IPS-15b (cell line): ENCODE measurements around the gene SCFD2.

Experiments used
- H3K27me3 ChIP-seq: one replicate; pipeline ENCODE4 v1.6.1; 2013; ENCODE audit warnings: low read length; ENCODE audit not compliant: control insufficient read depth, insufficient read depth
- H3K36me3 ChIP-seq: one replicate; pipeline ENCODE4 v1.6.1; 2013; ENCODE audit warnings: low read length; ENCODE audit not compliant: control insufficient read depth, insufficient read depth
- H3K4me1 ChIP-seq: one replicate; pipeline ENCODE4 v1.6.1; 2013; ENCODE audit warnings: mild to moderate bottlenecking, low read length; ENCODE audit not compliant: control insufficient read depth, insufficient read depth
- H3K4me3 ChIP-seq: one replicate; pipeline ENCODE4 v1.5.1; 2013; ENCODE audit warnings: low read depth, low read length
- H3K9ac ChIP-seq: one replicate; pipeline ENCODE4 v1.6.1; 2013; ENCODE audit warnings: low read depth, mild to moderate bottlenecking, low read length
- H3K9me3 ChIP-seq: one replicate; pipeline ENCODE4 v1.6.1; 2013; ENCODE audit warnings: mild to moderate bottlenecking, low read length; ENCODE audit not compliant: control insufficient read depth, insufficient read depth

The SCFD2 gene

DNA sequence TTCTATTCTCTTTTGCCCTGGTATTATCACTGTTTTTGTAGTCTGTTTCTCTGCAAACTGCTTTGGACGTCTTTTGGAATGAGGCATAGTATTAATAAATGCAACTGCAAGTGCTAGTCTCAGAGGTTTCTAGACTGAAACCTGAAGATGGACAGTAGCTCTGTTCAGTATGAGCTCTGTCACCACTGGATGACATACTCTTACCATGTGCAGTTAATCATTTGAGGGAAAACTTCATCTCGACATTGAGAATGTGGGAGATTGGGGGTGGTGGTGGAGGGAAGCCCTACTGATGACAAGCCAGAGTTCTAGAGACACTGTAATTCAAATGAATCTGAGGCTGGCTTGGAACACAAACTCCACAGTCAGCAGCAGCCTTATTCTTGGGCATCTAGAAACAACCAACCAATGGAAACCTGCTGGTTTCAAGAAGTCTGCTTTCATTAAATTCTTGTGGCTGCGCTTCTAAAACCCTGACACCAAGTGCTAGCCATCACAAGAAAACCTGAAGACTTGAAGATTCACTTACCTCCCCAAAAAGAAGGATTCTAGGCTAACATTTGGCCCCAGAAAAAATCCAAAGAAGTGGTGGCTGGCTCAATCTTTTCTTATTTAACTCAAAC is 342.1 kb downstream of the SCFD2 start:
- Histone ChIP-seq H3K9ac (no peak overlapping the region), H3K9me3 (no peaks in the 10 kb centered on the region), H3K4me1 (no peaks in the 10 kb centered on the region), H3K36me3 (no peaks in the 10 kb centered on the region), H3K27me3 (no peaks in the 10 kb centered on the region), H3K4me3 (no peak overlapping the region)

DNA sequence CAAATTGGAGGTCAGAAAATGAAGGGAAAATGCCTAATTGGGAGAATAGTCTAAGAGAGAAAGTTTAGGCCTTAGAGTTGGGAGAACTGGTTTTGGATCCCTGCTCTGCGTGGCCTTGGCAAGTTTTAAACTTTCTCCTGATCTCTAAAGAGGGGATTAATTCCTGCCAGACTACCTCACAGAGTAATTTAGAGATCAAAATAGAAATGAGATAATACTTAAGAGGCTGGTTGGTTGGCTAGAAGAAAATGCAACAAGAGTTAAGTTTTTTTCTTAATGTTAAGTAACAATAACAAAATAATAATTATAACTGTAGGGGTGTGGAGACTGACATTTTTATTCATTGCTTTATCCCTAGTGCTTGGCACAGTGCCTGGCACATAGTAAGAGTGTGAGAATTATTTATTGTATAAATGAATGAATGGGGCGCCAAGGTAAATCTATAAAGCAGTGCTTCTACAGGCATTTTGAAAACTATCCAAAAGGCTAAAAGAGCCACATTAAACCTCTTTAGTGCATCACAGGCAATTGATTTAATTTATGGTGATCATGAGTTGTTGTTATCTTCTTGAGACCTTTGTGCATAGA is 343.3 kb downstream of the SCFD2 start:
- H3K36me3 ChIP-seq: no peaks in the 10 kb centered on the region
- H3K4me1 ChIP-seq: no peaks in the 10 kb centered on the region
- H3K9me3 ChIP-seq: no peaks in the 10 kb centered on the region
- no peaks in the 10 kb centered on the region for H3K27me3 ChIP-seq
- no peak overlapping the region for H3K4me3 ChIP-seq
- H3K9ac ChIP-seq: no peak overlapping the region

DNA sequence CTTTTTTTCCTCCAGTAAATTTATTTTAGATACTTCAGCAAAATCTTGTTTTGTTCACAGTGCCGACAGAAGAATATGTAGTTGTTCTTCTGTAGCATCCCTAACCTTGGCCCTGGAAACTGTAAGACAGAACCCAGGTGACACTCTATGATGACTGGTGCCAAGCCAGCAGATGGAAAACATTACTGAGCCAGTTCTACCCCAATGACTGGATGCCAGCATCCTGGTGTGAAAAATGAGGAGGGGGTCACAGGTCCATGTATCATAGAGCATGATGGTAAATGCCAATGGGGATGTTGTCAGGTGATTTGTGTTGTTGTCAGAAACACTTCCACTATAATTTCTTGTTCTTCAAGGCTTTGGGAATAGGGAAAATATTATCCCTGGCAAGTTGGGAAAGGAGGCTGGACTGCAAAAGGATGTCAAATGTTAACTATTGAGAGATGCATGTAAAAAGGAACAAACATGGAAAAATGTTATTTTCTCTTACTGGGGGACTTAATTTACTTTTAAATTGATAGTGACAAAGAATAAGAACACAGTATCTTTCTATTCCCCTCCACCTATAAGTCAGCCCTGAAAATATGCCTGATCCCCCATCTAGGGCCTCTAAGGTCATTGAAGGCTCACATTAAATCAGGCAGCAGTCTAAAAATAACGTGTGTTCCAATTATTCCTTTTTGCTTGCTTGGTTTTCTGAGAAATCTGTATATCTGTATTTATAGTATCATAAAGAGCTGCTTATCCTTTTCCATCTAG is 343.9 kb downstream of the SCFD2 start:
- no peaks in the 10 kb centered on the region for H3K9me3 ChIP-seq
- H3K36me3 ChIP-seq: no peaks in the 10 kb centered on the region
- no peaks in the 10 kb centered on the region for H3K27me3 ChIP-seq
- no peak overlapping the region for H3K9ac ChIP-seq
- no peak overlapping the region for H3K4me3 ChIP-seq
- H3K4me1 ChIP-seq: no peaks in the 10 kb centered on the region

DNA sequence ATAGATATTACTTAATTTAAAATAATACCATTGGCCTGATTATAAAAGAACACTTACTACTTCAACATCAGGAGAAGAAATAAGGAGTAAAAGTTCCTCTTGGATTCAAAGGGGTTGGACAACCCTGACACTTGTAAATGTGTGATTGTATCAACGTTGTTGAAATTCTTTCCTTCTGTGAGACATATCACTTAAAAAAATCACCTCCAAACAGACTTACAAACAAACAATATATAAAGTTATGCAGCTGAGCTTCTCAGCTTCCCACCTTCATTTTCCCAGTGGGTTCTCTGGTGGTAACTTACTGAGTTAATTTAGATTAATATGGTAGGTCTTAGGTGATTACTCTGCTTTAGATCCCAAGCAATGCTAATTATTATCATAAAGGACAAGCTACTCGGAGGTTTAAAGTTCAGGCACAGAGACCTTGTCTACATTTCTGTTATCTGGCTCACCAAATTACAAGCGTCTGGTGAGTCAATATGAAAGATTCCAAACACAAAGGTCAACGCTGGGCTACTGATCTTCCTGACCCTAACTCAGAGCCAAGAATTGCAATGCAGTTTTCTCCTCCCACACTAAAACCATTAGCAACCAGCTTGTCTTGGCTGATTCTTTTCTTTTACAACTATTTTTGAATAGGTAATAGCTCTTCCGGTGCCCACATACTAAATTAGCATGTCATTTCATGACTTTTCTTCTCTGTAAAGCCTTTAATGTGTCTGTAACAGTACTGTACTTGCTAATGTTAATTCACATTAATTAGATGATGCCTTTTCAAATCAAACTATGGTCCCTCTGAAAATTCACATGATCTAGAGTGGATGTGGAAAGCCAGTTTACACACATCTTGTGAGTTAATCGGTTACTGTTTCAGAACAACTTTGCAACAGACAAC is 346.1 kb downstream of the SCFD2 start:
- no peaks in the 10 kb centered on the region for H3K36me3 ChIP-seq
- H3K9me3 ChIP-seq: no peaks in the 10 kb centered on the region
- H3K9ac ChIP-seq: no peak overlapping the region
- no peaks in the 10 kb centered on the region for H3K4me1 ChIP-seq
- H3K4me3 ChIP-seq: no peak overlapping the region
- H3K27me3 ChIP-seq: no peaks in the 10 kb centered on the region

- no peaks in the 10 kb centered on the region for H3K4me1 ChIP-seq
- no peaks in the 10 kb centered on the region for H3K36me3 ChIP-seq
- no peak overlapping the region for H3K4me3 ChIP-seq
- H3K27me3 ChIP-seq: no peaks in the 10 kb centered on the region
- no peaks in the 10 kb centered on the region for H3K9me3 ChIP-seq
- H3K9ac ChIP-seq: no peak overlapping the region
Observed at GRCh38 chr4:53018471-53018870, 347.4 kb downstream of the SCFD2 start.

GRCh38 chr4:53016099-53016820 is 349.6 kb downstream of the SCFD2 start:
- H3K4me3 ChIP-seq: no peak overlapping the region
- no peaks in the 10 kb centered on the region for H3K4me1 ChIP-seq
- no peaks in the 10 kb centered on the region for H3K27me3 ChIP-seq
- no peaks in the 10 kb centered on the region for H3K9me3 ChIP-seq
- no peaks in the 10 kb centered on the region for H3K36me3 ChIP-seq
- H3K9ac ChIP-seq: no peak overlapping the region

GRCh38 chr4:53015681-53016080 is 350.2 kb downstream of the SCFD2 start:
- no peaks in the 10 kb centered on the region for H3K9me3 ChIP-seq
- no peaks in the 10 kb centered on the region for H3K27me3 ChIP-seq
- H3K36me3 ChIP-seq: no peaks in the 10 kb centered on the region
- H3K4me3 ChIP-seq: no peak overlapping the region
- H3K4me1 ChIP-seq: no peaks in the 10 kb centered on the region
- no peak overlapping the region for H3K9ac ChIP-seq

- no peaks in the 10 kb centered on the region for H3K4me1 ChIP-seq
- no peaks in the 10 kb centered on the region for H3K36me3 ChIP-seq
- H3K4me3 ChIP-seq: no peak overlapping the region
- H3K27me3 ChIP-seq: no peaks in the 10 kb centered on the region
- H3K9me3 ChIP-seq: no peaks in the 10 kb centered on the region
- no peak overlapping the region for H3K9ac ChIP-seq
Observed at GRCh38 chr4:53014881-53015280, 351.0 kb downstream of the SCFD2 start.

DNA sequence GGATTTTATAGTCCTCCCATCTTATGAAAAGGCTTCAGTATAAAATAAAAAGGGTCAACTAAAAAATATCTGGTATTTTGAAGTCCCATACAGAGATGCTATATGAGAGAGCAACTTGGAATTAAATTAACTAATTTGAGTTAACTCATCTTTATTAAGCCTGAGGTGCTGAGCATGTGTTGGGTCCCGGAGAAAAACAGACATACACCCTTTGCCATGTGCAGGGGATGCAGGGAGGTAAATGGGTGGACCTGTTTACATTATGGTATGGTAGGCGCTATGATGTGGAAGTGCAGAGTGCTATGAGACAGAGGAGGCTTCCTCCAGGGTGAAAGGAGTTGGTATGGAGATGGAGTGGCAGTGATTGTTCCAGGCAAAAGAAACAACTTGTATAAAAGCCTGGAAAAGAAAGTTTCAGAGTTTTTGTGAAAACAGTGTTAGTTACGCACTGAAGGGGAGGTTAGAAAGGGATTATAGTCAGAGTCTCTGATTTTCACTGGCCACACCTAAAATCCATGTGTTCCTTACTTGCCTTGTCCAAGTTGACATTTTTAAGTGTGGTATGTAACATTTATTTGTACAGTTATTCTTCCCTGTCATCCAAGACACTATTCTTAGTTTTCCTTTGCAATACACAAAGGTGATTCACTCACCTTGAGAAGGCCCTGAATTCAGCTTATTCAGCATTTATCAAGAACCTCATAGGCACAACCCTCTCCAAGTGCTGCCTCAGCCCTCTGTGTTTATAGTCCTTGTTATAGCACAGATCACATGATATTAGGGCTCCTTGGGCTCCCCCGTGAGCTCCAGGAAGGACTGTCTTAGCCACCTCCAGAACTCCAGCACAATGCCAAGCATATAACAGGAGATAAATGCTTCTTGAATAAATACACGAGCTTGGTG is 351.7 kb downstream of the SCFD2 start:
- Histone ChIP-seq H3K9ac (no peak overlapping the region), H3K4me3 (no peak overlapping the region), H3K9me3 (no peaks in the 10 kb centered on the region), H3K27me3 (no peaks in the 10 kb centered on the region), H3K36me3 (no peaks in the 10 kb centered on the region), H3K4me1 (no peaks in the 10 kb centered on the region)

DNA sequence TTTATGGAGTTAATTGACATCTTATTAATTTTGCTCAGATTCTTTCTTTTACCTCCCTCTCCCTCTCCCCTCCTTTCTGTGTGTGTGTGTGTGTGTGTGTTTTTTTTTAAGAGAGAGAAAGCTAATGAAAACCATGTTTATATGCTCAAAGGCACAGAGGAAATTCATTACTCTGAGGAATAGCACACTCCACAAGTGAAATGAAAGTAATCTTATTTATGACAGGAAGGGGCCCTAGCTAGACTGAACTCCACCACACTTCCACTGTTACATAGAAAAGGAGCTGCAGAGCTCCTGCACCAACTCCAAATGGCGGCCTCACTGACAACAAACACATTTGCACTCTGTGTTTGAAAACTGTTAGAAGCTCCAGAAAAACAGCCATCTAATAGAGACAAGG is 353.1 kb downstream of the SCFD2 start:
- H3K9ac ChIP-seq: no peak overlapping the region

More for the DNA sequence above, 353.1 kb downstream of the SCFD2 start:
- H3K36me3 ChIP-seq: no peaks in the 10 kb centered on the region
- no peaks in the 10 kb centered on the region for H3K4me1 ChIP-seq
- no peaks in the 10 kb centered on the region for H3K27me3 ChIP-seq
- no peaks in the 10 kb centered on the region for H3K9me3 ChIP-seq
- H3K4me3 ChIP-seq: no peak overlapping the region
